AG04450 (cell line): Measurements from ENCODE around the gene TAOK2. TPM values are rescaled to one million over a fixed set of nuclear protein-coding genes. Genes with fewer than 3 reads are reported as not detected.

Experiments used
- CTCF ChIA-PET: fragments of 300-600, 350-600 bp; formaldehyde crosslinking; extraction: SDS; loops from one replicate; lab custom pipeline; 2022; ENCODE audit warnings: antibody characterized with exemption, inconsistent platforms; lab: Charles Lee
- POLR2A ChIA-PET: fragments of 350-600 bp; formaldehyde crosslinking; extraction: SDS; loops from one replicate; lab custom pipeline; 2021; ENCODE audit warnings: antibody characterized with exemption, inconsistent platforms; lab: Yijun Ruan, JAX
- DNase-seq: peaks from one replicate; pipeline ENCODE4 v3.0.0-alpha.2; 2011; ENCODE audit warnings: low read depth, low spot score
- H3K27ac ChIP-seq: one replicate; pipeline ENCODE4 v1.5.1; 2012; ENCODE audit warnings: low read depth, low read length, control low read depth
- H3K27me3 ChIP-seq: one replicate; pipeline ENCODE4 v1.6.0; 2012; ENCODE audit warnings: low read length; ENCODE audit not compliant: control insufficient read depth, insufficient read depth
- H3K4me3 ChIP-seq: 2 replicates; pipeline ENCODE4 v1.5.1; 2011; ENCODE audit warnings: mild to moderate bottlenecking, low read depth, low read length, control low read depth
- H3K9me3 ChIP-seq: 2 replicates; pipeline ENCODE4 v1.5.1; 2012; ENCODE audit warnings: low read length; ENCODE audit not compliant: control insufficient read depth, insufficient read depth
- CTCF ChIP-seq: IDR thresholded peaks from 2 replicates; pipeline ENCODE4 v1.5.1; 2011; ENCODE audit warnings: low read depth, low read length, control low read depth, inconsistent platforms
- polyA plus RNA-seq: library from polyadenylated mRNA; depleted of rRNA; stranded (reverse); fragments of >200 nt; gene quantifications from 2 replicates; pipeline ENCODE4 v1.2.3, GENCODE V29; 2011

Gene TAOK2
- polyA plus RNA-seq, 1 experiment, result 16.9 TPM

- TF ChIP-seq CTCF, result no peak
- H3K27me3 ChIP-seq, result peaks cover 77% of the 10 kb centered on the region
- DNase-seq, result no peak
- CTCF ChIA-PET, result interaction anchor here (0.5 to 1.0 kb wide), 2 partner anchors 176 to 180 kb away, joined by 3 to 4 read pairs; no protein-coding TSS in a partner anchor
- H3K27ac ChIP-seq, result no peak overlapping the region
- no peak overlapping the region for H3K4me3 ChIP-seq
- POLR2A ChIA-PET, result no interaction called here
- no peaks in the 10 kb centered on the region; the same call in 1 of the 2 replicates for H3K9me3 ChIP-seq
Measured at GRCh38 chr16:30027588-30028437, 54.1 kb downstream of the TAOK2 start.

GRCh38 chr16:30028438-30029076 is 54.9 kb downstream of the TAOK2 start:
- no peak overlapping the region for H3K4me3 ChIP-seq
- no peak for DNase-seq
- H3K27me3 ChIP-seq, result peaks cover 70% of the 10 kb centered on the region
- no peak overlapping the region for H3K27ac ChIP-seq
- no peak for TF ChIP-seq CTCF
- H3K9me3 ChIP-seq, result no peaks in the 10 kb centered on the region; the same call in 1 of the 2 replicates
- ChIA-PET POLR2A (no interaction called here), CTCF (interaction anchor here (1.0 kb wide), 1 partner anchor 180 kb away, joined by 3 read pairs; no protein-coding TSS in a partner anchor)

- Histone ChIP-seq H3K27me3 (peaks cover 64% of the 10 kb centered on the region), H3K9me3 (no peaks in the 10 kb centered on the region; the same call in 1 of the 2 replicates), H3K27ac (no peak overlapping the region), H3K4me3 (no peak overlapping the region)
- DNase-seq, result no peak
- POLR2A ChIA-PET, result interaction anchor here (0.6 kb wide), 1 partner anchor 86 kb away, joined by 6 read pairs; no protein-coding TSS in a partner anchor
- CTCF ChIA-PET, result no interaction called here
- no peak for TF ChIP-seq CTCF
Measured at GRCh38 chr16:30030011-30030685, 56.5 kb downstream of the TAOK2 start.

GRCh38 chr16:30030841-30031413 is 57.3 kb downstream of the TAOK2 start, which contains the start of gene TLCD3B:
Gene TLCD3B, minus strand, starts transcription at chr16:30031271. Its CDS starts 744 bp downstream, at chr16:30030527.
- peak within 1 kb of the TSS; percentile 17 for H3K4me3 ChIP-seq
- H3K27ac ChIP-seq, result no peak within 1 kb of the TSS
- ChIA-PET POLR2A (interaction anchor here (0.6 kb wide), 1 partner anchor 85 kb away, joined by 6 read pairs; no protein-coding TSS in a partner anchor), CTCF (interaction anchor here (0.6 to 2.6 kb wide), 8 partner anchors 11 to 330 kb away, joined by 3 to 26 read pairs (median 6); partner anchors contain the start of gene SEZ6L2)
- peaks cover 57% of the 10 kb centered on the region for H3K27me3 ChIP-seq
- H3K9me3 ChIP-seq, result no peaks in the 10 kb centered on the region; the same call in 1 of the 2 replicates
- no peak for DNase-seq
- no peak for TF ChIP-seq CTCF
